HG02798 (cell line): ENCODE results near the gene RPLP2.

Experiments
- ATAC-seq: cut with Tn5 transposase; IDR thresholded peaks from one replicate; pipeline ENCODE4 v1.9.1; 2021; ENCODE audit warnings: mild to moderate bottlenecking; ENCODE audit not compliant: unreplicated experiment, poor library complexity

RPLP2 gene

DNA sequence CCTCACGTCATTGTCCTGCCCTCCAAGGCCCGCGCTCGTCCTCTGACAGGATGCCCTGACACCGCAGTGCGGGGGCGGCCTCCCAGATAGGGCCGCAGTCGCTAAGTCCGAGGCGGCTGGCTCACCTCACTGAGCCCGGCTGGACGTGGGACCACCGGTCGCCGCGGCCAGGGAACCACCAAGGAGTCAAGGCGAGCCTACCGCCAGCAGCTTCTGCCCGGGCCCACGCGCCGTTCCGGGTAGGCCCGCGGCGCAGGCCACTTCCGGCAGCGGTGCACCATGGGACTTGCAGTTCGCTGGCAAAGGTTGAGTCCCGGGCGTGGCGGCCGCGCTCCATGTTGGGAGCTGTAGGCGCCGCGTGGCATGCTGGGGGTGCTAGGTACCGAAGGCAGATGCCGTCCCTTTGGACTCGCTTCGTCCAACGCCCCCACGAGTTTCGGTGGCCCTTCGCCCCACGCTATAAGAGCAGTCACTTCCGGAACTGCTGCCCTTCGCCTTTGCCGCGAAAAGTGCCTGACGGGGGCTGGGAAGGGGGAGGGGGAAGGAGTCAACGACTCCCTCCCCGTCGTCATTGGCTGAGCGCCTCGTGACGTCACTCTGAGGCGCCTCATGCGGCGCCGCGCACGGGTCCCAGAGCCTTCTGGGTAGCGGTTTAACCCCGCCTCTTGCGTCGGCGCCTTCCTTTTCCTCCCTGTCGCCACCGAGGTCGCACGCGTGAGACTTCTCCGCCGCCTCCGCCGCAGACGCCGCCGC lies at the start of gene RPLP2:
TSS of gene RPLP2 (plus strand) at position 681 of the 753 bp plus-strand sequence. CDS start 268 bp downstream, outside the sequence.
- ATAC-seq: peak; percentile 84

DNA sequence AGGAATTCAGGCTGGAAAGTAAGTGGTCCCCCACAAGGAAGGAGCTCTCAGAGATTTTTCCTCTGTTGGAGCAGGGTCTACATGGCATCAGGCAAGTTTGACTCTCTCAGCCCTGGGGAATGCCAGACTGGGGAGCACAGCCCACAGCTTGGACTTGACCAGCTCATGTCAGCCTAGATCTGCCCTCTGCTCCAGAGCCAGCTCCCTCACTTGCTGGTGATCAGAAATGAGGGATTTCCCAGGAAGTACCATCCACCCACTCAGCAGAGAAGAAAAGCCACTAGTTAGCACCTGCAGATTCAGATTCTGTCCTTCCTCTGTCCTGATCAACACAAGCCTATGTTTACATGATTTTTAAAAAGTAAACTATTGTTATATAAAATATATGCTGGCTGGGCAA lies 49.5 kb upstream of the RPLP2 start:
- no peak for ATAC-seq

DNA sequence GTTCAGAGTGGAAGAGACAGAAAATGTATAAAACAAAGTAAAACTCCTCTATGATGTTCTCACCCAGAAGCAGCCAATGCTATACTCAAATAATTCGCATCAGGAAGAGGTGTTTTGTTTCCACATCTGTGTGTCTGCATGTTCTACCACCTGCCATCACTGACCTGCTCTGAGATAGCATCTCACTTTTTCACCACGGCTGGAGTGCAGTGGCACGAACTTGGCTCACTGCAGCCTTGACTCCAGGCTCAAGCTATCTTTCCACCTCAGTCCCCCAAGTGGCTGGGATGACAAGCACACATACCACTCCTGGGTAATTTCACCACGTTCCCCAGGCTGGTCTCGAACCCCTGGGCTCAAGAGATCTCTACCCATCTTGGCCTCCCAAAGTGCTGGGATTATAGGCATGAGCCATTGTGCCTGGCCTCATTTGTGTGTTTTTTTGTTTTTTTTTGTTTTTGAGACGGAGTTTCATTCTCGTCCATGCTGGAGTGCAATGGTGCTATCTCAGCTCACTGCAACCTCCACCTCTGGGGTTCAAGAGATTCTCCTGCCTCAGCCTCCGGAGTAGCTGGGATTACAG lies 48.1 kb upstream of the RPLP2 start:
- no peak for ATAC-seq

DNA sequence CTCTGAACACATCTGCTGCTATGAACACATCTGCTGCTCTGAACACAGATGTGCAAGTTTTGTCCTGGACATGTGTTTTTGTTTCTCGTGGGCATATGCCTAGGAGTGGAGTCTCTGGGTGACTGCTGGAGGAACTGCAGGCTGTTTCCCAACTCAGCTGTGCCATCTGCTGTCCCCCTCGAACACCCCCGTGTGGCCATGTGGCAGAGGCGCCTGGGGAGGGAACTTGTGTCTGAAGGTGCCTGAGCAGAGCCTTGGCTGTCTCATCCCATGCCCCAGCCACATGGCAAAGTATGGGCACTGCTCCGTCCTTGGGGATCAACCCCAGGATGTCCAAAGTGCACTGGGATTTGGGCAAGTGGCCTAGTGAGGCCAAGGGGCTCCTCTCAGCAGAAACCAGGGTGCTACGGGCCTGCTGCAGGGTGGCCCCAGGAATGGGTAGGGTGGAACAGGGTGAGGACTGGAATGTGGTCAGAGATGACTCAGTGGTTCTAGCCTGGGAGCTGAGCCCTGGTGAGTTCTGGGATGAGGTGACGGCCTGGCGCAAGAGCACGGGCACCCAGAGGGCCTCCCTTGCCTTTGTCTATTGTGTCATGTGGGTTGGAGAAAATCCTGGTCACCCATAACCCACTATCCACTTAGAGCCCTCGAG lies 47.2 kb upstream of the RPLP2 start:
- ATAC-seq: no peak

DNA sequence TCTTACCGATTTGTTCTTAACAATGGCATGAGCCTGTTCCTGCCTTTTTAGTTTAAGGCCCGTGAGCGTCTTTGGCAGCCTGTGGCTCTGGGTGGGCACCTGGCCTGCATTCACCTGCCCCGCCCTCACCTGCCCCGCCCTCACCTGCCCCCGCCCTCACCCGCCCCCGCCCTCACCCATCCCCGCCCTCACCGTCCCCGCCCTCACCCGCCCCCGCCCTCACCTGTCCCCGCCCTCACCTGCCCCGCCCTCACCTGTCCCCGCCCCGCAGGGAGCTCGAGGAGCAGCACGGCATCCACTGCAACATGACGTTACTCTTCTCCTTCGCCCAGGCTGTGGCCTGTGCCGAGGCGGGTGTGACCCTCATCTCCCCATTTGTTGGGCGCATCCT lies 46.7 kb upstream of the RPLP2 start:
- ATAC-seq: no peak

DNA sequence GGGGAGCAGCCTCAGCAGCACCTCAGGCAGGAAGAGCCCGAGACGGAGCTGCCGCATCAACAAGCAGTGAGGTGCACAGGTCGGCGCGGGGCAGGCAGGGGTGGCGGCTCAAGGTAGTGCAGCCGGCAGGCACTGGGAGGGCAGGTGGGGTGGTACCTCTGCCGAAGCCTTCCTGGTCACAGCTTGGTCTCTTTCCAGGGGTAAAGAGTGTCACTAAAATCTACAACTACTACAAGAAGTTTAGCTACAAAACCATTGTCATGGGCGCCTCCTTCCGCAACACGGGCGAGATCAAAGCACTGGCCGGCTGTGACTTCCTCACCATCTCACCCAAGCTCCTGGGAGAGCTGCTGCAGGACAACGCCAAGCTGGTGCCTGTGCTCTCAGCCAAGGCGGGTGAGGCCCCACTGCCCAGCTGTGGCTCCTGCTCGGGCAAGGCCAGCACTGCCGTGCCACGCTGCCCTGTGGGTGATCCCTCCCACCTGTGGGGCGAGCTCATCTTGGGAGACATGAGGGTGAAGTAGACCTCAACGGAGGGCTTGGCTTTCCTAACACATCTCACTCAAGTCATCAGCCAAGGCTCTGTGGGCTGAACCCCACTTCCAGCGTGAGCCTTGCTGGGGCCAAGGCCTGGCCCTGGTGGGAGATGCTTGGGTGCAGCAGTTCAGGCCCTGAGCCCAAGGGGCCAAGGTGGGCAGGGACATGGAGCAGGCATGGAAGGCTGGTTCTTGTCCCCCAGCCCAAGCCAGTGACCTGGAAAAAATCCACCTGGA lies 46.0 kb upstream of the RPLP2 start:
- no peak for ATAC-seq

DNA sequence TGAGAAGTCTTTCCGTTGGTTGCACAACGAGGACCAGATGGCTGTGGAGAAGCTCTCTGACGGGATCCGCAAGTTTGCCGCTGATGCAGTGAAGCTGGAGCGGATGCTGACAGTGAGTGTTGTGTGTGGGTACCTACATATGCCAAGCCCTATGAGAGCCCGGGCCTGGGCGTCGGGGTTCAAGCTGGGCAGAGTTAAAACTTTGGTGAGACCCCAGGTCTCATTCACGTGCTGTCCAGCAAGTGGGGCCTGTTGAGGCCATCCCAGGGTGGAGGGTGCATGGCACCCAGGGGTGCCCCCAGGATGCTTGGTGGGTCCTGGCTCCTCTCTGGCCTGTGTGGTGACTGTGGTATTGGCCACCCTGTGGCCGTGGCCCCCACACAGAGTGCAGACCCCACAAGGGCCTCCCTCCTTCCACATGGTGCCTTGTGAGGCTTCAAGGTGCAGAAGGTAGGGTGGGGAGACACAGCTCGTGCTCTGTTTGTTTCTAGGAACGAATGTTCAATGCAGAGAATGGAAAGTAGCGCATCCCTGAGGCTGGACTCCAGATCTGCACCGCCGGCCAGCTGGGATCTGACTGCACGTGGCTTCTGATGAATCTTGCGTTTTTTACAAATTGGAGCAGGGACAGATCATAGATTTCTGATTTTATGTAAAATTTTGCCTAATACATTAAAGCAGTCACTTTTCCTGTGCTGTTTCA lies 45.3 kb upstream of the RPLP2 start:
- no peak for ATAC-seq

DNA sequence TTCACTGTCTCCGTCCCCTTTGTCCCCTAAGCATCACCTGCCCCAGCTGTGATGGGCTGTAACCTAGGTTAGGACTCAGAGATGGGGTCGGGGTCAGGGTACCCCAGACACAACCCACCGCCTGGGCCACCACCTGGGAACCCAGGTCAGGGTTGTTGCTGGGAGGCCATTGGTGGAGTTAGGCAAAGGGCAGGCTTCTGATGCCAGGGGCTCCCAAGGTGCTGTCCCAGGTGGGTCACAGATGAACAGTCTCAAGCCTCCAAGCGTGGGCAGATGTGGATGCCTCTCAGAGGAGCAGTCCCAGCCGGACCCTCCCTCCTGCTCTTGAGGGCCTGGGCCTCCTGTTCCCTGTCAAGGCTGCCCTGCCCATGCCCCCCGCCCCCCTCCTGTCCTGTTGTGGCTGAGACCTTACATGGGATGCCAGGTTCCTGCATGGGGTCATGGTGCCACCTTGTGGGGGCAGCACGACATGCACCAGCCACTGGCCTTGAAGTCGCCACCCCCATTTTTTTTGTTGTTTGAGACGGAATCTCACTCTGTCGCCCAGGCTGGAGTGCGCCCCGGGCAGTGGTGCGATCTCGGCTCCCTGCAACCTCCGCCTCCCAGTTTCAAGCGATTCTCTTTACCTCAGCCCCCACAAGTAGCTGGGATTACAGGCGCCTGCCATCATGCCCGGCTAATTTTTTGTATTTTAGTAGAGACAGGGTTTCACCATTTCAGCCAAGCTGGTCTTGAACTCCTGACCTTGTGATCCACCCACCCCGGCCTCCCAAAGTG lies 44.6 kb upstream of the RPLP2 start:
- no peak for ATAC-seq

DNA sequence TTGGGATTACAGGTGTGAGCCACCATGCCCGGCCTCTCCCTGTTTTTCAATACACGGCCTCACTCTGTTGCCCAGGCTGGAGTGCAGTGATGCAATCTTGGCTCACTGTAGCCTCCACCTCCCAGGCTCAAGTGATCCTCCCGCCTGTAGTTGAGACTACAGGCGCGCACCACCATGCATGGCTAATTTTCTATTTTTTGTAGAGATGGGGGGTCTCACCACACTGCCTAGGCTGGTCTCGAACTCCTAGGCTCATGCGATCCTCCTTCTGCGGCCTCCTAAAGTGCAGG lies 44.0 kb upstream of the RPLP2 start:
- ATAC-seq: no peak

DNA sequence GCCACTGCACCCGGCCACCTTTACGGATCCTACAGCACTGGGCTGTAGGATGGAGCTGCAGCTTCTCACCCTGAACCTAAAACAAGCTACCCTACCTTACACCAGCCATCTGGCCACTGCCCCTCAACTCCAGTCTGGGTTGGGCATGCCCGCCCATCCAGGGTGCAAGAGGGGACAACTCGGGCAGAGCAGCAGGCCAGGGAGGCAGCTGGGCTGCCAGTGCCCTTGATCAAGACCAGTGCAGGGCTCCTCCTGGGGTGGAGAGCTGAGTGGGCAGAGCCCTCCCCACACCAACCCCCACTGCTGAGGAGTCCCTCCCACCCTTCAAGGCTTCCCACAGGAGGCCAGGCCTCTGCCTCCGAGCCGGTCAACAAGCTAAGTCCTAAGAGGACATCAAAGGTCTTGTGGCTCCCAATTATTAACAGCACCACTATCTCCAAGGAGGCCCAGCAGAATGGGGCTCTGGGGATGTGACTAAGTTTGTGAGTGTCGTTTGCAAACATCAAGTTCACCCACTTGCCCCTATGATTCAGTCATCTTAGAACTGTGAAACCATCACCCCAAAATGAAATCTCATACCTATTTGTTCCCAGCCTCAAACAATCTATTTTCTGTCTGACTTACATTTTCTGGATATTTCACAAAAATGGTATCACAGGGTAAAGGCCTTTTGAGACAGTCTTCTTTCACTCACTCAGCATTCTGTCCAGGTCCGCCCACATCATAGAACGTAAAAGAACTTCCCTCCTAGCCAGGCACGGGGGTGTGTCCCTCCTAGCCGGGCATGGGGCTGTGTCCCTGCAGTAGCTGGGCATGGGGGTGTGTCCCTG lies 43.4 kb upstream of the RPLP2 start:
- ATAC-seq: no peak

DNA sequence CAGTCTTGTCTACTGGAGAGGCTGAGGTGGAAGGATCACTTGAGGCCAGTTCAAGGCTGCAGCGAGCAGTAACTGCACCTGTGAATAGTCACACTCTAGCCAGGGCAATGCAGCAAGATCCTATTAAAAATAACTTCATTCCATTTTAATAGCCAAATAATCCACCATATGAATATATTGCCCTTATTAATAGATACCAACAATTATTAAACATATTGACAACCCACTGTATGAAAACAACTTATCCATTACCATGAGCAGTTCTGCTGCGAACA lies 42.9 kb upstream of the RPLP2 start:
- no peak for ATAC-seq

DNA sequence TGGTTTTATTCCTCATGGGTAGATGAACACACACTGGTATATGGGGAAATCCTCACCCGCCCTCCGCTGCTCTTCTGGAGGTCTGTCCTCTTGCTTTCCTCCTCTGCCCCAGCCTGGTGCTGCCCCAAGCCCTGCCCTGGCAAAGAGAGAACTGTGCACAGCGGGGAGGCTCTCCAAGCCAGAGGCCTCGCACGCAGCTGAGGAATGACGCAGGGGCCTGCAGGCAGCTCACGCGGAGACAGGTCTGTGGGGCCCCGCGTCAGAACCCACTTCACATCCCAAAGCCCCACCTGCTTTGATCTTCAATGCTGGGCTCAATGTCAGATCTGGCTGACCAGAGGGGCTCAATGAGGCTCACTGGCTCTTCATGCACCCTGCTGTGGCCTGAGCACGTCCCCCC lies 42.5 kb upstream of the RPLP2 start:
- ATAC-seq: no peak

DNA sequence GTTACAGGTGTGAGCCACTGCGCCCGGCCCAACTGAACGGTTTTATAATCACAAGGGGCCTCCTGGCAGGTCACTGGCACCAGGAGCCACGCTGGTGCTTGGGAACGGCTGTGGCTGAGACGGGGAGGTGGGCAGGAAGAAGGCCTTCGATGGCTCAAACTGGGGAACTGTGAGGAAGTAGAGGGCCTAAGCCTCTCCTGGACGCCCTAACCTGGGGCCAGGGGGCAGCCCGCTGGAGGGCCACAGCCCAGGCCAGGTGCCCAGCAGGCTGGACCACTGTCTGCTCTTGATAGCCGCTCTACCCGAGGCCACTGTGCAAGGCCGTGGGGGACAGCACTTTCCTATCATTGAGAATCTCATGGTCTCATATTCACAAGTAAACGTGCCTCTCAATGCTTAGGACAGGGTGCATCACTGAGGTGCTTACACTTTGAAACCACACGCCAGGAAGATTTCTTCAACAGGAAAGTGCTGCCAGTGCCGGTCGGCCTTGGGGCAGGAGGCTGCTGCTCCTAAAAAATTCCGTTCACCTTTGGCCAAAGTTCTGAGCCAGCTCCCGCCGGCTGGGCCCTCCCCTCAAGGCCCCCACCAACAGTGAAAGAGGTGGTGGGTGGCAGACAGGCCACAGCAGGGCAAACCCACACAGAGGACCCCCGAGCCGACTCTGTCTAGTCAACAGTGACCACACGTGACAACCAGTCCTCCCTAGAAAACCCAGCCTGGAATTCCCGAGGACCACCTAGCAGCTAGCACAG lies 39.7 kb upstream of the RPLP2 start:
- no peak for ATAC-seq

DNA sequence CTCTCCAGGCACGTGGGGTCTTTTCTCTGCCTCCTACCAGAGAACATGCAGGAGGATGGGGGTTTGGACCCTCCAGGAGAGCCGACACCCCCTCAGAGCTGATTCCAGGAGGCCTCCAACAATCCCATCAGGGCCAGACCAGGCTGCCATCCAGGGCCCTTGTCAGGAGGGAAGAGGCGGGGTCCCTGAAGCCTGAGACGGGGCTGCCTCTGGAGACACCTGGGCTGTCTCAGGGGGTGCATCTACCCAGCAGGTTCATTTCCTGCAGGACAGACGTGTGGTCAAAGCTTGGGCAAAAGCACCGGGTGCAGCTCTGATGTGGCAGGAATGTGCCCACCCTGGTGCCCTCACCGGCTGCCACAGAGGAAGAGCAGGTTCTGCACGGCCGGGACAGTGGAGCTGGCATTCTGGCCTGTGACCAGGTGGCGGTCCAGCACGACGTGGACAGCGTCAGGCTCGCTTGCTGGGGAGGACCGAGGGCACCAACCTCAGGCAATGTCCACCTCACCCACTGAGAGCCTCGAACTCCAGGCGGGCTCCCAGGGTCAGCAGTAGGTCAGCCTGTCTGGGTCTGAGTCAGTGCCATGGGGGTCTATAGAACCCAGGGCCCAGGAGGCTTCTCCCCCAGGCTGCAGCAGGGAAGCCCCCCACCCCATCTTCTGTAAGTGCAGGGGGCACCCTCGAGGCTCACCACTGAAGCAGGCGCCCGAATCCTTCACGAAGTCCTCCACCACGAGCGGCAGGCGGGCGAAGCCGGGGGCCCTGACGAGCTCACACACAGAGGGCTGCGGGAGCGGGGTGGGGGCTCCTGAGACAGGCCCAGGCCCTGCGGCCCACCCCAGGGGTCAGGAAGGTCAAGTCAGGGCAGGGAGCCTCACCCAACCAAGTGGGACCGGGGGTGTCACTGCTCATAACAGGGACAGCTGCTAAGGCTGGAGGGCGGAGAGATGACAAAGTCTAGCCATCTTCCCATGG lies 38.8 kb upstream of the RPLP2 start:
- no peak for ATAC-seq

DNA sequence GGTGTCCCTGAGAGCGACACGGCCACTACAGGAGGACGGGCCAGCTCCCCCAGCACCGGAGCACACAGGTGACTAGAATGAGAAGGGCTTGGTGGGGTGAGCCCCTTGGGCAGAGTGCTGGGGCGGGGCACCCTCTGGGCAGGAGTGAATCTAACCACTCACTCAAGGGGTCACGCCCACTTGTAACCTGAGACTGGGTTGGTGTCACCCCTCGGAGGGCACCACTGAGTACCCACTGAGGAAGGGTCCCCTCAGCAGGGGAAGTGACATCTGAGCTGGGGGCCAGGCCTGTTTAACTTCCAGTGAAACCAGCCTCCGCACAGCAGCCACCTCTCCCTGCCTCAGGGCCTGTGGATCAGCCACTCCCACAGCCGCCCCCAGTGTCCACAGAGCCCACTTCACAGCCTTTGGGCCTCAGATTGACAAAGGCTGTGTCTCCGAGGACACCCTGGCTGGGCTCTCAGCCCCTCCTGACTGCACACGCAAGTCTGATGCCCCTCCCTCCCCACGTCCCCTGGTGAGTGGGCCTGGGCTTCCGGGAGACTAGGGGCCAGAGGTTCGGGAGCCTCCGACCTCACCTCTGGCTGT lies 38.1 kb upstream of the RPLP2 start:
- no peak for ATAC-seq

DNA sequence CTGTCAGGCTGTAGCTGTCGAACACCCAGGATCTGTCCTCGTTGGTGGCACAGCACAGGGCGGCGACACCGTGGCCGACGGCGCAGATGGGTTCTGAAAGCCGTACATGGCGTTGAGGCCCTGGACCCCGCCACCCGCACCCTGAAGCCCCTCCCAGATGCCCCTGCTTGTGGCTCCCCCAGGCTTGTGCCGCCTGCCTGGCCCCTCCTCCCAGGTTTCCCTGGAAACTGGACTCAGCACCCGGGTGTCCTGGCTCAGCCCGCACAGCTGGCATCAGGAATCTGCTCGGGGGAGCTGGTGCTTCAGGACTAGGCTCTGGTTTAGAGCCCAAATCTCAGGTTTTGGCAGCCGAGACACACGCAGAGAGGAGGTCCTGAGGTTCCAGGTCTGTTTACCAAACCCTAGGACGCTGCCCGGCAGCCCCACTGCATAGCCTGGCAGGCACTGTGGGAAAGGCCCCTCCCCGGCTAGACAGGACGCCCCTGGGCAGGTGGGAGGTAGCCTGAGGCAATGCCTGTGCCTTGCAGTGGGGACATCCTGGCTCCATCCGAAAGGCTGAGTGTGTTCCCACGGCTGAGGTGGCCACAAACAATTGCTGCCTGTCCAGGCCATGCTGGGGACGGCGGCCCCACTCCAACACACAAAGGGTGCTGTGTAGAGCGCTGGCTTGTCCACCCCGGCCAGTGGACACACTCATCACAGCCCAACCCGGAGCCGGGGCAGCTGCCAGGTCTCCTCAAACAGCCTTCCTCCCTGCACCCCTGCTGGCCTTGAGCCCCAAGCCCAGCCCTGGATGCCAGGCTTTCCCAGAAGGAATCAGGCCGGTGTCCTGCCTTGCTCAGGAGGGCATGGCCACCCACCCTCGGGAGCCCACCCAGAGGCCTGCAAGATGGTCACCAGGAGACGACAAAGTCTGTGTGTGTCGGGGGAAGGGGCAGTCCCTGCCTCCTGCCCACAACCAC lies 37.1 kb upstream of the RPLP2 start:
- ATAC-seq: no peak
